Liver (tissue), 2 donors: ENCODE results near the gene CD84.

Experiments used
- RAD21 ChIP-seq, 2 donors: IDR thresholded peaks; 2 replicates each; pipeline ENCODE4 v1.6.1; 2016; ENCODE audit warnings: antibody characterized with exemption in 2 of 2, mild to moderate bottlenecking in 2 of 2
- RXRA ChIP-seq, 2 donors: IDR thresholded peaks; 2 replicates each; pipeline ENCODE4 v1.6.1; 2017 to 2018; ENCODE audit warnings: antibody characterized with exemption in 2 of 2, mild to moderate bottlenecking in 1 of 2
- donor health status: healthy.

GRCh38 chr1:160575112-160575664, 4.1 kb downstream of the CD84 start:
- TF ChIP-seq RAD21 (IDR thresholded peaks at IDR 0.05) (no peak), RXRA (IDR thresholded peaks at IDR 0.05) (no peak)
